HCT116 (cell line): ENCODE results near the gene CFAP119. TPM values are rescaled to one million over a fixed set of nuclear protein-coding genes. Genes with fewer than 3 reads are reported as not detected.
A peak's percentile ranks its signal among the peaks of the same experiment; 100 is the strongest.
"Not testable (repeated sequence)": the region's sequence is repeated elsewhere in the genome, so short reads cannot be mapped to it uniquely, and the experiment has no call there.

Experiments used
- ATAC-seq: fragments of 200-7000 bp; cut with Tn5 transposase; 2 replicates; pipeline ENCODE4 v1.9.1; 2020; ENCODE audit warnings: mild to moderate bottlenecking, moderate library complexity
- Bru-seq: library from RNA; stranded (reverse); fragments of 400-500 nt; gene quantifications from one replicate; lab custom pipeline; 2021; lab: Mats Ljungman, UMichigan
- BruChase-seq, 2 experiments: library from RNA; stranded (reverse); fragments of 400-500 nt; gene quantifications; one replicate each; lab custom pipeline; 2021; lab: Mats Ljungman, UMichigan
- BruUV-seq: library from RNA; stranded (reverse); fragments of 400-500 nt; replicated peaks from 2 replicates; lab custom pipeline; 2021; lab: Mats Ljungman, UMichigan
- CTCF ChIA-PET: fragments of 300-600 bp; sonication (Branson Sonifier 250); formaldehyde crosslinking; loops from one replicate; lab custom pipeline; 2021; ENCODE audit warnings: antibody characterized with exemption; lab: Charles Lee
- POLR2A ChIA-PET: fragments of 300-600, 350-600 bp; sonication (Branson Sonifier 250); formaldehyde crosslinking; loops from one replicate; lab custom pipeline; 2021; ENCODE audit warnings: antibody characterized with exemption; lab: Charles Lee
- RAD21 ChIA-PET, 2 experiments: fragments of 300-600 bp; sonication (Branson Sonifier 250); formaldehyde crosslinking; loops; one replicate each; lab custom pipeline; 2023; ENCODE audit warnings: low total read pairs in 2 of 2; ENCODE audit not compliant: uncharacterized antibody in 2 of 2, unreplicated experiment in 2 of 2, low non-redundant PET in 1 of 2; lab: Charles Lee
- DNase-seq: peaks from one replicate; pipeline ENCODE4 v3.0.0-alpha.2; 2010; ENCODE audit warnings: low read depth, low spot score
- H2AFZ ChIP-seq: fragments of 200-600 bp; shearing (Covaris generic), sonication (generic); 2 replicates; pipeline ENCODE4 v1.6.1; 2017; ENCODE audit warnings: low read depth, mixed run types, mixed read lengths, antibody characterized with exemption, low read length; ENCODE audit not compliant: poor library complexity, severe bottlenecking
- H3K27ac ChIP-seq: 2 replicates; pipeline ENCODE4 v1.5.1; 2012; ENCODE audit warnings: low read depth, low read length
- H3K27me3 ChIP-seq: fragments of 200-600 bp; sonication (generic); 2 replicates; pipeline ENCODE4 v1.6.1; 2016; ENCODE audit warnings: mixed run types, low read length, mixed read lengths; ENCODE audit not compliant: insufficient read depth
- H3K36me3 ChIP-seq, 2 experiments: fragments of 200-500 bp in 1 of 2; fragments of 200-600 bp in 1 of 2; sonication (Bioruptor generic) in 1 of 2; sonication (generic) in 1 of 2; 2 replicates each; pipeline versions ENCODE4 v1.5.1 to v1.6.1; 2014 to 2016; ENCODE audit warnings: low read length in 2 of 2, inconsistent platforms in 1 of 2, mixed read lengths in 1 of 2, mixed run types in 1 of 2; ENCODE audit not compliant: insufficient read depth in 2 of 2, control insufficient read depth in 1 of 2
- H3K4me1 ChIP-seq, 2 experiments: fragments of 200-600 bp in 1 of 2; sonication (generic) in 1 of 2; 2 replicates each; pipeline versions ENCODE4 v1.5.1 to v1.6.1; 2012 to 2017; ENCODE audit warnings: low read length in 2 of 2, inconsistent platforms in 1 of 2, mild to moderate bottlenecking in 1 of 2, mixed read lengths in 1 of 2, mixed run types in 1 of 2, moderate library complexity in 1 of 2; ENCODE audit not compliant: insufficient read depth in 2 of 2, control insufficient read depth in 1 of 2
- H3K4me2 ChIP-seq: fragments of 200-600 bp; sonication (generic); 2 replicates; pipeline ENCODE4 v1.6.1; 2017; ENCODE audit warnings: mixed run types, low read length, mixed read lengths
- H3K4me3 ChIP-seq, 2 experiments: fragments of 200-600 bp in 1 of 2; sonication (generic) in 1 of 2; replicated peaks in 1 of 2; 2 replicates each; pipeline ENCODE4 v1.5.1; 2011 to 2016; ENCODE audit warnings: low read length in 2 of 2, control low read depth in 1 of 2, low read depth in 1 of 2, mild to moderate bottlenecking in 1 of 2, mixed read lengths in 1 of 2, mixed run types in 1 of 2
- H3K79me2 ChIP-seq: fragments of 200-600 bp; sonication (generic); 2 replicates; pipeline ENCODE4 v1.6.1; 2017; ENCODE audit warnings: mild to moderate bottlenecking, mixed run types, low read length, moderate library complexity, mixed read lengths; ENCODE audit not compliant: insufficient read depth
- H3K9ac ChIP-seq: fragments of 200-600 bp; sonication (generic); 2 replicates; pipeline ENCODE4 v1.6.1; 2016; ENCODE audit warnings: low read length, mixed read lengths
- H3K9me2 ChIP-seq: fragments of 200-600 bp; sonication (generic), shearing (Covaris generic); 2 replicates; pipeline ENCODE4 v1.6.1; 2017; ENCODE audit warnings: mixed run types, mild to moderate bottlenecking, moderate library complexity; ENCODE audit not compliant: insufficient read depth
- H3K9me3 ChIP-seq, 2 experiments: fragments of 200-500 bp in 1 of 2; fragments of 200-600 bp in 1 of 2; sonication (Bioruptor generic) in 1 of 2; sonication (generic) in 1 of 2; 2 replicates each; pipeline ENCODE4 v1.6.1; 2014 to 2017; ENCODE audit warnings: low read length in 2 of 2, mixed read lengths in 2 of 2, inconsistent platforms in 1 of 2, low read depth in 1 of 2, mild to moderate bottlenecking in 1 of 2, mixed run types in 1 of 2, moderate library complexity in 1 of 2; ENCODE audit not compliant: control insufficient read depth in 1 of 2, insufficient read depth in 1 of 2
- H4K20me1 ChIP-seq: fragments of 200-600 bp; sonication (generic), shearing (Covaris generic); 2 replicates; pipeline ENCODE4 v1.6.1; 2017; ENCODE audit warnings: mixed run types, mild to moderate bottlenecking, moderate library complexity; ENCODE audit not compliant: insufficient read depth
- EGR1 ChIP-seq: IDR thresholded peaks from 2 replicates; pipeline ENCODE4 v1.6.1; 2012; ENCODE audit warnings: low read depth
- FOSL1 ChIP-seq: IDR thresholded peaks from 2 replicates; pipeline ENCODE4 v1.6.1; 2012; ENCODE audit warnings: low read depth
- POLR2A ChIP-seq: IDR thresholded peaks from 2 replicates; pipeline ENCODE4 v1.7.0; 2011; ENCODE audit warnings: borderline replicate concordance; ENCODE audit not compliant: insufficient read depth, insufficient read length; ENCODE audit errors: extremely low read depth
- POLR2AphosphoS5 ChIP-seq: IDR thresholded peaks from 2 replicates; pipeline ENCODE4 v1.6.1; 2011; ENCODE audit warnings: mild to moderate bottlenecking, low read depth, low read length, moderate library complexity
- SIN3A ChIP-seq: IDR thresholded peaks from 2 replicates; pipeline ENCODE4 v1.6.1; 2012; ENCODE audit warnings: low read depth
- SRF ChIP-seq: IDR thresholded peaks from 2 replicates; pipeline ENCODE4 v1.6.1; 2012; ENCODE audit warnings: low read depth
- TCF7L2 ChIP-seq: IDR thresholded peaks from 2 replicates; pipeline ENCODE4 v1.7.0; 2011; ENCODE audit warnings: borderline replicate concordance, inconsistent platforms; ENCODE audit not compliant: insufficient read depth, insufficient read length; ENCODE audit errors: extremely low read depth
- YY1 ChIP-seq: IDR thresholded peaks from 2 replicates; pipeline ENCODE4 v1.6.1; 2011; ENCODE audit warnings: low read length, low read depth, moderate library complexity, mild to moderate bottlenecking; ENCODE audit not compliant: insufficient replicate concordance; ENCODE audit errors: extremely low read depth
- ZBTB33 ChIP-seq: IDR thresholded peaks from 2 replicates; pipeline ENCODE4 v1.6.1; 2011; ENCODE audit warnings: mild to moderate bottlenecking, low read length, moderate library complexity; ENCODE audit not compliant: insufficient replicate concordance; ENCODE audit errors: extremely low read depth
- ZFX ChIP-seq: fragments of 450-650 bp; IDR thresholded peaks from 2 replicates; pipeline ENCODE4 v1.6.1; 2017
- intact Hi-C: fragments of 100-400 bp; cut with micrococcal nuclease; formaldehyde crosslinking; loops from 2 replicates; pipeline ENCODE4 v1.10.0; 2022
- long read RNA-seq: library from polyadenylated mRNA; unstranded; transcript quantifications from one replicate; pipeline ENCODE4 v2.0.0, GENCODE V29; 2021; ENCODE audit not compliant: unreplicated experiment
- polyA plus RNA-seq: library from polyadenylated mRNA; unstranded; fragments of >200 nt; gene quantifications from 2 replicates; pipeline ENCODE4 v1.2.1, GENCODE V29; 2012; ENCODE audit warnings: missing spikeins
- total RNA-seq: library from RNA; stranded (reverse); gene quantifications from one replicate; pipeline ENCODE4 v1.2.1, GENCODE V29; 2021; ENCODE audit not compliant: unreplicated experiment

The CFAP119 gene
- total RNA-seq (12.6 TPM), Bru-seq, nascent RNA (percentile 41 among the genes with signal in this experiment), BruChase-seq, experiment 1, labeled RNA remaining after a 6-hour chase (percentile 43 among the genes with signal in this experiment), BruChase-seq, experiment 2, labeled RNA remaining after a 2-hour chase (percentile 43 among the genes with signal in this experiment)
- 8.8 and 10.3 TPM in 2 replicates for polyA plus RNA-seq
- long read RNA-seq, partial matches to known transcripts: 2 of 14 reads
- long read RNA-seq, other reads (novel, unspliced or antisense): 10 of 14 reads

GRCh38 chr16:30761928-30762902, at the start of gene CFAP119, which contains the start of gene RNF40:
CFAP119 (minus strand) TSS chr16:30762062; CDS start chr16:30761748, 314 bp downstream.
RNF40 (plus strand) TSS chr16:30762322; CDS start chr16:30762546, 224 bp downstream.
- Histone ChIP-seq H3K27me3 (no peaks in the 10 kb centered on the region), H3K4me2 (peak within 1 kb of the TSS; percentile 91), H3K9ac (peak within 1 kb of the TSS; percentile 82), H3K4me1 (peaks cover 14 to 24% of the 10 kb centered on the region in 2 experiments; a peak in 3 of 4 replicates), H4K20me1 (no peaks in the 10 kb centered on the region), H3K4me3 (peak within 1 kb of the TSS; percentile 86 to 95), H3K9me2 (no peaks in the 10 kb centered on the region), H2AFZ (no peak within 1 kb of the TSS), H3K79me2 (peaks cover 36% of the 10 kb centered on the region), H3K27ac (peak within 1 kb of the TSS; percentile 75), H3K36me3 (peaks cover 34 to 39% of the 10 kb centered on the region in 2 experiments), H3K9me3 (no peaks in the 10 kb centered on the region)
- RAD21 ChIA-PET: no interaction called here
- DNase-seq (peak; percentile 96), ATAC-seq (peak; percentile 85)
- POLR2A ChIA-PET: no interaction called here
- CTCF ChIA-PET: no interaction called here
- intact Hi-C loops: no loop called here
- TF ChIP-seq SRF (no peak), FOSL1 (no peak), SIN3A (peak; percentile 95), POLR2A (peak; percentile 56), YY1 (peak; percentile 98), POLR2AphosphoS5 (peak; percentile 90), ZBTB33 (no peak), TCF7L2 (peak; percentile 42), ZFX (peak; percentile 27; the same call in 1 of the 2 replicates), EGR1 (no peak)
- BruUV-seq: TSS peak; percentile 56

- H3K27ac ChIP-seq, H3K9me3 ChIP-seq, H3K27me3 ChIP-seq, H4K20me1 ChIP-seq, H3K79me2 ChIP-seq, POLR2A ChIA-PET, H3K36me3 ChIP-seq, H2AFZ ChIP-seq, H3K9me2 ChIP-seq, H3K4me2 ChIP-seq, CTCF ChIA-PET, BruUV-seq, DNase-seq, H3K9ac ChIP-seq, RAD21 ChIA-PET, H3K4me3 ChIP-seq, ATAC-seq: not testable (repeated sequence)
- H3K4me1 ChIP-seq: peaks cover 13 to 25% of the 10 kb centered on the region in 2 experiments
- intact Hi-C loops: loop anchor here (5.0 kb wide), 1 partner anchor 68 kb away; no protein-coding TSS in a partner anchor
Observed at GRCh38 chr16:30809675-30810074, 47.8 kb upstream of the CFAP119 start.
